Activated T-helper 9 cell treated with anti-CD3 and anti-CD28 coated beads, Interleukin-2, amount 50 U/mL, for 16 hours (primary cell): ENCODE data around the gene MTPN.

ENCODE experiments used
- DNase-seq: peaks from one replicate; pipeline ENCODE4 v3.0.0-alpha.2; 2020; ENCODE audit warnings: low read depth

MTPN gene

GRCh38 chr7:135924302-135924701 is 52.9 kb downstream of the MTPN start:
- DNase-seq, result no peak

- DNase-seq, result no peak
These were observed 54.9 kb downstream of the MTPN start for GRCh38 chr7:135922263-135922662.

- no peak for DNase-seq
These were observed 56.7 kb downstream of the MTPN start for GRCh38 chr7:135920478-135920877.

- no peak for DNase-seq
These were observed 57.9 kb downstream of the MTPN start for GRCh38 chr7:135919071-135919841.

GRCh38 chr7:135918134-135918533 is 59.0 kb downstream of the MTPN start:
- DNase-seq, result no peak

GRCh38 chr7:135917721-135918120 is 59.4 kb downstream of the MTPN start:
- no peak for DNase-seq

GRCh38 chr7:135914346-135914745 is 62.8 kb downstream of the MTPN start:
- no peak for DNase-seq

- no peak for DNase-seq
These were observed 63.8 kb downstream of the MTPN start for GRCh38 chr7:135913404-135913803.

GRCh38 chr7:135911099-135911498 is 66.1 kb downstream of the MTPN start:
- DNase-seq, result no peak

GRCh38 chr7:135910393-135911036 is 66.6 kb downstream of the MTPN start:
- DNase-seq, result no peak

GRCh38 chr7:135905858-135906257 is 71.3 kb downstream of the MTPN start:
- DNase-seq, result no peak

GRCh38 chr7:135905355-135905754 is 71.8 kb downstream of the MTPN start:
- DNase-seq, result no peak

GRCh38 chr7:135904282-135904681 is 72.9 kb downstream of the MTPN start:
- DNase-seq, result no peak

GRCh38 chr7:135901585-135902540 is 75.3 kb downstream of the MTPN start:
- DNase-seq, result no peak

GRCh38 chr7:135900065-135900546 is 77.1 kb downstream of the MTPN start:
- no peak for DNase-seq

GRCh38 chr7:135899458-135900064 is 77.6 kb downstream of the MTPN start:
- DNase-seq, result no peak

GRCh38 chr7:135898226-135898625 is 78.9 kb downstream of the MTPN start:
- DNase-seq, result no peak

GRCh38 chr7:135894816-135895215 is 82.3 kb downstream of the MTPN start:
- DNase-seq, result no peak

GRCh38 chr7:135889823-135890222 is 87.3 kb downstream of the MTPN start:
- no peak for DNase-seq

GRCh38 chr7:135888740-135889139 is 88.4 kb downstream of the MTPN start:
- no peak for DNase-seq

- no peak for DNase-seq
These were observed 90.6 kb downstream of the MTPN start for GRCh38 chr7:135886345-135887132.
